Keratinocyte (primary cell): Measurements from ENCODE around the gene NIPBL. TPM values are rescaled to one million over a fixed set of nuclear protein-coding genes. Genes with fewer than 3 reads are reported as not detected.

ENCODE experiments used
- DNase-seq: peaks from one replicate; pipeline ENCODE4 v3.0.0-alpha.2; 2011; ENCODE audit warnings: low read depth, missing footprints, low spot score
- FAIRE-seq: peaks from 2 replicates; lab custom pipeline; 2011; peaks lifted over from hg19 to GRCh38; lab: Jason Lieb, UNC
- H2AFZ ChIP-seq: 2 replicates; pipeline ENCODE4 v1.6.0; 2012; ENCODE audit warnings: low read length, control low read depth, inconsistent platforms; ENCODE audit not compliant: control insufficient read depth
- H3K27ac ChIP-seq: 2 replicates; pipeline ENCODE4 v1.5.1; 2011; ENCODE audit warnings: low read length; ENCODE audit not compliant: control insufficient read depth, insufficient read depth
- H3K27me3 ChIP-seq: 3 replicates; pipeline ENCODE4 v1.6.0; 2011; ENCODE audit warnings: low read length; ENCODE audit not compliant: control insufficient read depth, insufficient read depth; ENCODE audit errors: extremely low read depth
- H3K36me3 ChIP-seq, 2 experiments: 2 replicates in 1 of 2; 3 replicates in 1 of 2; pipeline ENCODE4 v1.5.1; 2011; ENCODE audit warnings: low read length in 2 of 2, mild to moderate bottlenecking in 1 of 2; ENCODE audit not compliant: control insufficient read depth in 2 of 2, insufficient read depth in 2 of 2; ENCODE audit errors: extremely low read depth in 1 of 2
- H3K4me1 ChIP-seq: 3 replicates; pipeline ENCODE4 v1.5.1; 2011; ENCODE audit warnings: low read length; ENCODE audit not compliant: control insufficient read depth, insufficient read depth; ENCODE audit errors: extremely low read depth
- H3K4me2 ChIP-seq: 3 replicates; pipeline ENCODE4 v1.6.0; 2011; ENCODE audit warnings: low read depth, low read length; ENCODE audit not compliant: control insufficient read depth, insufficient read depth; ENCODE audit errors: extremely low read depth
- H3K4me3 ChIP-seq, 3 experiments: fragments of 200-600 bp in 1 of 3; sonication (generic) in 1 of 3; 2 replicates in 2 of 3; 3 replicates in 1 of 3; pipeline ENCODE4 v1.5.1; 2011 to 2016; ENCODE audit warnings: low read length in 3 of 3, mild to moderate bottlenecking in 3 of 3, control low read depth in 2 of 3, inconsistent platforms in 1 of 3, low read depth in 1 of 3, mixed read lengths in 1 of 3, mixed run types in 1 of 3, moderate library complexity in 1 of 3; ENCODE audit not compliant: control insufficient read depth in 2 of 3, insufficient read depth in 2 of 3; ENCODE audit errors: extremely low read depth in 1 of 3
- H3K79me2 ChIP-seq: 2 replicates; pipeline ENCODE4 v1.6.0; 2012; ENCODE audit warnings: low read length; ENCODE audit not compliant: control insufficient read depth, insufficient read depth
- H3K9ac ChIP-seq: 3 replicates; pipeline ENCODE4 v1.6.0; 2011; ENCODE audit warnings: low read length; ENCODE audit not compliant: control insufficient read depth, insufficient read depth; ENCODE audit errors: extremely low read depth
- H3K9me1 ChIP-seq: 3 replicates; pipeline ENCODE4 v1.6.0; 2011; ENCODE audit warnings: low read length; ENCODE audit not compliant: control insufficient read depth, insufficient read depth; ENCODE audit errors: extremely low read depth
- H3K9me3 ChIP-seq: 2 replicates; pipeline ENCODE4 v1.5.1; 2012; ENCODE audit warnings: low read depth, low read length; ENCODE audit not compliant: control insufficient read depth
- H4K20me1 ChIP-seq: 3 replicates; pipeline ENCODE4 v1.6.0; 2011; ENCODE audit warnings: low read length; ENCODE audit not compliant: control insufficient read depth, insufficient read depth; ENCODE audit errors: extremely low read depth
- CTCF ChIP-seq, 3 experiments: IDR thresholded peaks in 1 of 3; conservative IDR thresholded peaks in 1 of 3; optimal IDR thresholded peaks in 1 of 3; 2 replicates in 2 of 3; 3 replicates in 1 of 3; pipeline versions ENCODE3 to v1.5.1; 2011; ENCODE audit warnings: low read length in 3 of 3, mild to moderate bottlenecking in 3 of 3, moderate library complexity in 2 of 3, control low read depth in 1 of 3, inconsistent platforms in 1 of 3; ENCODE audit not compliant: insufficient read depth in 2 of 3; ENCODE audit errors: extremely low read depth in 1 of 3
- EZH2 ChIP-seq: IDR thresholded peaks from one replicate; pipeline ENCODE4 v1.6.1; 2012; ENCODE audit warnings: inconsistent platforms, mild to moderate bottlenecking, low read length, moderate library complexity
- dilution Hi-C: fragments of 300-500 bp; cut with MboI; formaldehyde crosslinking; loops from one replicate; pipeline ENCODE4 v1.7.0; 2020; ENCODE audit warnings: low sequenced_read_pairs; ENCODE audit not compliant: extremely low pct_ligation_motif_present
- polyA plus RNA-seq, 5 experiments: library from polyadenylated mRNA; depleted of rRNA in 3 of 5; stranded (reverse) in 3 of 5; stranded (forward) in 1 of 5; unstranded in 1 of 5; fragments of >200 nt; gene quantifications; 1 replicate in 1 of 5; 2 replicates in 3 of 5; 3 replicates in 1 of 5; pipeline versions ENCODE4 v1.2.1 to v1.2.3, GENCODE V29; 2011 to 2012; ENCODE audit warnings: missing spikeins in 2 of 5, low read depth in 1 of 5, low replicate concordance in 1 of 5

NIPBL gene
- polyA plus RNA-seq, 1 donor (not counting 4 experiments of a cell fraction or from before 2014, with no cell fraction given): 23.4 TPM

- DNase-seq (no peak), FAIRE-seq (no peak)
- Histone ChIP-seq H3K4me1 (peaks cover 14% of the 10 kb centered on the region), H3K9me3 (no peaks in the 10 kb centered on the region), H3K27me3 (no peaks in the 10 kb centered on the region), H3K9ac (peak overlapping the region; percentile 97), H2AFZ (peak overlapping the region; percentile 93), H3K4me2 (peak overlapping the region; percentile 79), H3K9me1 (no peaks in the 10 kb centered on the region), H3K27ac (peak overlapping the region; percentile 88), H4K20me1 (peaks cover 7% of the 10 kb centered on the region), H3K36me3 (no peaks in the 10 kb centered on the region), H3K79me2 (peaks cover 94% of the 10 kb centered on the region), H3K4me3 (peak overlapping the region; percentile 95 to 98 (median 95))
- dilution Hi-C loops: no loop called here
- TF ChIP-seq CTCF (optimal IDR thresholded peaks at IDR 0.05 in 1 of 3, IDR thresholded peaks at IDR 0.05 in 1 of 3, conservative IDR thresholded peaks at IDR 0.05 in 1 of 3; ENCODE audit: extremely low read depth in 1 of 3, insufficient read depth in 2 of 3, low read length in 3 of 3) (peak in 2 of 3 experiments; percentile 37 to 44), EZH2 (no peak)
These were observed 725 bp upstream of the NIPBL start for GRCh38 chr5:36875790-36876298.

GRCh38 chr5:36876965-36877666 is 547 bp downstream of the NIPBL start:
- dilution Hi-C loops: no loop called here
- Histone ChIP-seq H3K4me1 (peaks cover 14% of the 10 kb centered on the region), H3K27me3 (no peaks in the 10 kb centered on the region), H3K4me3 (peak overlapping the region; percentile 95 to 96 (median 96)), H3K9ac (peak overlapping the region; percentile 97), H3K9me3 (no peaks in the 10 kb centered on the region), H3K9me1 (no peaks in the 10 kb centered on the region), H3K36me3 (no peaks in the 10 kb centered on the region), H4K20me1 (peaks cover 7% of the 10 kb centered on the region), H3K79me2 (peaks cover 95% of the 10 kb centered on the region), H2AFZ (peak overlapping the region; percentile 67), H3K4me2 (peak overlapping the region; percentile 85), H3K27ac (peak overlapping the region; percentile 96)
- DNase-seq (no peak), FAIRE-seq (no peak)
- TF ChIP-seq EZH2: no peak
- no peak for TF ChIP-seq CTCF (optimal IDR thresholded peaks at IDR 0.05 in 1 of 3, IDR thresholded peaks at IDR 0.05 in 1 of 3, conservative IDR thresholded peaks at IDR 0.05 in 1 of 3; ENCODE audit: extremely low read depth in 1 of 3, insufficient read depth in 2 of 3, low read length in 3 of 3)
